UCSD-AML1 (cell line): ENCODE results near the gene TSPAN14.
"Not testable (repeated sequence)": the region's sequence is repeated elsewhere in the genome, so short reads cannot be mapped to it uniquely, and the experiment has no call there.

Experiments used
- DNase-seq: peaks from one replicate; lab custom pipeline; 2025; ENCODE audit not compliant: unreplicated experiment; lab: John Stamatoyannopoulos, UW

TSPAN14 gene

DNA sequence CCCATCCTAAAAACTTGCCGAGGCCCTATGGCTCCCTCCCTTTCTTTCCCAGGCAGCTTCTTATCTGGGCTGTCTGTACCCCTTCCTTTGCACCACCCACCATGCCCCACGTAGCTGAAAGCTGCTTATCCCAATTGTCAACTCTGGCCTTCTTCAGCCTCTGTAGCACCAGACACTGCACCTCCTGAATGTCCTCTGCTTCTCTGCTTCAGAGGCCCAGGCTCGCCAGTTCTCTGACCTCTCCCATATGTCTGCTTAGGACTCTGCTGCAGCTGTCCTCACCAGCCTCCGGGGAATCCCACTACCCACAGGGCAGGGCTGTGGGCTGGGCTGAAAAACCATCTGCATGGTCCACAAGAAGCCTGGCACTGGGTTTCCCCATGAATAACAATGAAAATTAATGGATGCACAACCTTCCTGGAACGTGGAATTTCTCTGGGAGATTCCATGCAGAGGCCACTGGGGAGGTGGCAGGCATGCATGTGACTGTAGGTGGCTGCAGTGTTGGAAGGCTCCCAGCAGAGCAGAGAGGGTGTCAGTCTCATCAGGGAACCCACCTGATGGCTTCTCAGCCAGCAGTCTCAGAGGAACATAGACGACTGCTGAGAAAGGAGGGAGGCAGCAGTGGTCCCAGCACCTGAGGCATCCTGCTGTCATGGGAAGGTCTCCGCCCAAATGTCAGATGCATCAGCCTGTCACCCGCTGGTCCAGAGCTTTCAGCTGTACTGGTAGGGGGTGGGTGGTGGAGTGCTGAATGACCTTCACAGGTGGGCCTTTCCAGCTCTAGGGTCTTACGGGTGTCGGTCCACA lies 66.8 kb downstream of the TSPAN14 start:
- DNase-seq = no peak

DNA sequence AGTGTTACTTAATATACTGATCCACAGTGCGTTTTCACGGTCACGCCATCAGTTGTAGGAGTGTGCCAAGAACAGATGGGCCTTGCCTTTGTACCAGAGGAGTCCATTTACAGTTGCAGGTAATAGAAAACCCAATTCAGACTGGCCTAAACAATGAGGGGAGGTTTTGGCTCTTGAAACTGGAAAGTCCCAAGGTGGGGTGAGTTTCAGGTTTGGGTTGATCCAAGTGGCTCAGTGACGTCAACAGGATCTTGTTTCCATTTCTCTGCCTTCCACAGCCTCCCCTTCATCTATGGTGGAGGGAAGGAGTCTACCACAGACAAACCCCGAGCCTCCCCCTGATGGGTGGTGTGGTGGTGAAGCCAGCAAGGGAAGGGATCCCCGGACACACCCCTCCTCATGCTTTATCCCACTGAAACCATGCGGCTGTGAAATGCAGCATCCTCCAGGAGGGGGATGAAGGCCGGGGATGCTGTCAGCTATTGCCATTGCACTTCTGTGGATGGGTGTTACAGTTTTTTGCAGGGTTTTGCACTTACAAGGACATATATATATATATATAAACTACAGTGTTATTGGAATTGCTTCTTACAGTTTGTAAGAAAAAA lies 68.8 kb downstream of the TSPAN14 start:
- DNase-seq = no peak

DNA sequence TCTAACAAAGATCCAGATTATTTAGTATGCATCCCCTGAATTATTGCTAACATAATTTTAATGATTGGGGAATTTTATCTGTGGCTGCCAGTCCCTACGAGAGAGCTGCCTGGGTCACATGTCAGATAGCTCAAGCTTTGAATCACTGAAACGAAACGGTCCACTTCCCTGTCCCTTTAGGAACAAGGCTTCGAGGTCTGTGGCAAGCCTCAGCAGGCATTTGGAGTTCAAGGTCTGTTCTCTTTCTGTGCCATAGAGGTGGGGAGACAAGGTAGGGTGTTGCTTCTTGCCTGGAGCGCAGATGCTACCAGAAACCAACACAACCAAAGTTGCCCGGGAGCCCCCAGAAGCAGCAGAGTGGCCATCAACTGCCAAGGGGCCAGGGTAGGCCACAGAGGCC lies 69.7 kb downstream of the TSPAN14 start:
- no peak for DNase-seq

DNA sequence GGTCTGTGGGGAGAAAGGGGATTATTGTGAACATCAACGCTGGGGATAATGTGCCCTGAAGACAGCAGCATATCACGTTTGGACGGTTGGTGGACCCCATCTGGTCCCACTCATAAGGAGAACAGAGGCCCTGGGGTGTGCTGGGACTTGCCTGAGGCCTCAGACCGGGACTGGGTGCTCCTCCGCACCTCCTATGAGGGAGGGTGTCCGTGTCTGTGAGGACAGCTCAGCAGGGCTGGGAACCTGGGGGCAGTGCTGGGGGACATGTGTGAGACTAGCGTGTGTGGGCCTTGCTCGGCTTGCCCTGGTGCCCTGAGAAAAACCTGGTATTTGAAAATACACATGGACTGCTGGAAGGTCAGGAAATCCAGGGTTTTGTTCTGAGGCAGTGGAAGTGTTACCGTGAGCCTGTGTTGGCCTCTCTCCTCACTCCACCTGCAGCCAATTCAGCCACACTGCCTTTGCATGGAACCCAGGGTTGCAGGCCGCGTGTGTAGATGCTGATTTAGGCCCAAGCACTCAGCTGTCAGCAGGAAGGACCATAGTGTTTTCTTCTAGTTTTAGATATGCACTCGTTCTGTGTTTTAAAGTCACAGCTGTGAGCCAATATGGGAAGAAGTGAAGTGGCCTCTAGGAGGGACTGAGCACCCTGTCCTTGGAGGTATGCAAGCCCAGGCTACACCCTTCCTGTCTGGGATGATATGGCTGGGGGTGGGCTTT lies 70.2 kb downstream of the TSPAN14 start:
- no peak for DNase-seq

DNA sequence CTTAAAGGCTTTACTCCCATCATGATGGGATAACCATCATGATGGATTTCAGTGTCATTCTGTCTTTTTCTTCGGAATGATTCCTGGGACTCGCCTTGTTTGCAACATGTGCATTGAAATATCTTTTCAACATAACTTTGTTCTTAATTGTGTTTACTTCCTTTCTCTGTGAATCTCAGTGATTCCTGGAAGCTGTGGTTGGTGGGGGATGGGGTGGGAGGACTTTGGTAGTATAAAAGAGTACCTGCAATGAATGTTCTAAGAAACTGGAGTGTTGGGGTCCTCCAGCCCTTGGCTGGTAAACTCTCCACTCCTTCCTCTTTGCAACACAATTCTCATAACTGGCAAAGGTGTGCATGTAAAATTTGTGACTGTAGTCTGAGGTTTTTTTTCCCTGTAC lies 72.1 kb downstream of the TSPAN14 start:
- DNase-seq = no peak

DNA sequence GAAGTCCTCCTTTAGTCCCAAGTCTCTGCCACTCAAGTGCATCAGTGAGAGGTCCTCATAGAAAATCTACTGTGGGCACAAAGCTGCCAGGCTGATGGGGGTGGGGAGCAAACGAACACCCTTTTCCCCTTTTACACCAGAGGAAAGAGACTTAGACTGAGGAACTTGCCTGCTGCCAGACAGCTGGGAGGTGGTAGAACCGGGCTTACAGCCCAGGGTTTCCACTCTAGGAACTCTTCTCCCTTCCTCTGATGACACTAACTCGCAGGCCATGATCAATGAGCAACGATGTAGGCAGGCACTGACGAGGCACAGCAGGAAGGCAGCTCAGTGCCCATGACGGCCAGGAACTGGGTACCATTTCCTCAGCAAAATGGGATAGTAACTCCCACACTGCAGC lies 72.6 kb downstream of the TSPAN14 start:
- DNase-seq = no peak

DNA sequence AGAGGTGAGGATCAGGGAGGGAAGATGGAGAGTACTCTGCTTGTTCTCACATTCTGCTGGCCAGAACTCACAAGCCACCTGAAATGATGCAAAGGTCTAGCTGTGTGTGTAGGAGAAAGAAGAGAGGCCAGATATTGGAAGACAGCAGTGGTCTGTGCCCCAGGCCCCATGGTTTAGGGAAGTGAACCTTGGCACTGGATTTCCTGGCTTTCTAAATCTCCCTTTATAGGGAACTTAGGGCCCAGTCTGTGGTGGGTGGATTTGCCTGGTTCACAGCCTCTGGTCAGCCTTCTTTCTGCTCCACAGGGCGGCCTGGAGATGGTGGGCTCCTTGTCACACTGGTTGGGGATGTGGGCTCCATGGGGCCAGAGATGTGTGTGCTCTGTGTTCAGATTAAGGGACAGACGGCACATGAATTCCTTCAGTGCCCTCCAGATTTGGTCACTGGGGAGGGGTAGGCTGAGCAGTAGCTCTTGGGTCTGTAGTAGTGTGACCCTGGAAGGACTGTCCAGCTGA lies 74.1 kb downstream of the TSPAN14 start:
- DNase-seq = no peak

DNA sequence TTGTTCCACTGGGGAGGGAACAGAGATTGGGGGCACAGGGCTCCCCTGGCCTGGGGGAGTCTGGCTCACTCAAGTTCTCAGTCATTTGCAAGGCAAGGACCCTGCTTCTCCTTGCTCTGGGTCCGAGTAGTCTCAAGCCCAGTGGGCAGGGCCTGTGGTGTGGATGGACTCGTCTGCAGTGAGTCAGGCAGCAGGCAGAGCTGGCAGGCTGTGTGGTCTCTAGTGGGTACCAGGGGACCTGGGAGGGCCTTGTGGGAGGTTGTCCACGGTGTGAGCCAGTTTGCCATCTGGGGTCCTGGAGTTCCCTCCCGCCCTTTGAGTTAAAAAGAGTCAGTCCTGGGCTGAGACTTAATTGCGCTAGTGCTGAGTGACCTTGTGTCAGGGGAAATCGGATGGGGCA lies 74.8 kb downstream of the TSPAN14 start:
- no peak for DNase-seq

DNA sequence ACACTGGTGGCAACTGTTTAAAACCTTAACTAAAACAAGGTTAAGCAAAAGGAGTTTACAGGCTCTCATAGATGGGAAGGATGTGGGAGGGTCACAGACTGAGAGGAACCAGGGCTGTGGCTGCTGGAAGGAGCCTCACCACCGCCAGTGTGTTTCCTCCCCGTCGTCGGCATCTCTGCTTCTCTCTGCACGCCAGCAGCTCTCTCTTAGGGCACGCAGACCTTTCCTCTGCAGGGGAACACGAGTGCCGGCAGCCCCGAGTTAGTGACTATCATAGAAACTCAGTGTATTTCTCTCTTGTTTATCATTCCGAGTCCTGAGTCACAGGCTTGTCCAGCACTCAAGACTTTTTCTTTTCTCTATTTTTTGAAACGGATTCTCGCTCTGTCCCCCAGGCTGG lies 75.5 kb downstream of the TSPAN14 start:
- peak; percentile 78 for DNase-seq

DNA sequence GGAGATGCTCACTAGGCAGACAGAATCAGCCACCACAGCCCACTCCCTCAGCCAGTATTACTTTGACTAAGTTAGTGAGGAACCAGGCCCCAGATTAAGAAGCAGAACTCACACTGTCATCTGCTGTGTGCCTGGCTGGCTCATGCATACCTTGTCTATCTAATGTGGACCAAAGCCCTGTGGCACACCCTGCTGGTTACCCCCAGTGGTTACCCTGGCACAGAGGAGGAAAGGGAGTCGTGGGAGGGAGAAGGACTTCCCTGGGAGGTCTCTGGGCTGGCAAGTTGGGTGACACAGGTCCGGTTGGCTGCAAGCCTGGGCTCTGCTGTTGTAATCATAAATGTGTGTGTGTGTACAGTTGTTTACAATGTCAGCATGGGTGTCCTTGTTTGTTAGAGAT lies 76.1 kb downstream of the TSPAN14 start:
- DNase-seq = peak; percentile 68

DNA sequence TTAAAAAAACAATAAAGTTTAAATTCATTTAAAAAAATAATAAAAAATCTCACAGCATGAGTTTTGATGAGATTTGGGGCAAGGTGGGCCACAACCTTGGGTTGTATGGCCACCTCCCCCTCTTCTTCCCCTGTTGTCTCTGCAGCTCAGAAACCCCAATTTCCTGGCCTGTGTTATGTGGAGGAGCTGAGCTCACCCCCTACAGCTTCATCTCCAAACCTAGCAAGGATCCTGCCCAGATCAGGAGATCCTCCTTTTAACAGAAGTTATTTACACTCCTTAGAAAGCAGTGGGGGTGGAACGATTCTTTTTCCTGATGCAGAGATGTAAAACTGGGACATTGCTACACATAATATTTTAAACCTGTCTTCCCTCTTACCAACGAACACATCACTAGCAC lies 76.7 kb downstream of the TSPAN14 start:
- DNase-seq = no peak

DNA sequence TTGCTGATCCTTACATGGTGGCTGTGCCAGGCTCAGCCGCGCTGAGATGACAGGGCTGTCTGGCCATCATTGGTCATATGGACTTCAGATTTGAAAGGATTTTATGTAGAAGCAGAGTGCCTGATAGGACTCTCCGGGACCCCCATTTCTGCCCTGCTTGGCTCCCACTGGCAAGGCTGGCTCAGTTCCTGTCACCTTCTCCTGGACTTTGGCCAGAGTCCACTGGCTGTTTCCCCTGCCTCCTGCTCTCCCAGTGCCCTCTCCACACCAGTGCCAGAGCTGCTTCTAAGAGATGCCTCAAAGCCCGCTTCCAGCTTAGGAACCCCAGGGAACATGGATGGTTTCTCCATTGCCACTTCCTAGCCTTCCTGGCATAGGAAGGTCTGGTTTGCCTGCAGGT lies 78.5 kb downstream of the TSPAN14 start:
- DNase-seq = no peak

DNA sequence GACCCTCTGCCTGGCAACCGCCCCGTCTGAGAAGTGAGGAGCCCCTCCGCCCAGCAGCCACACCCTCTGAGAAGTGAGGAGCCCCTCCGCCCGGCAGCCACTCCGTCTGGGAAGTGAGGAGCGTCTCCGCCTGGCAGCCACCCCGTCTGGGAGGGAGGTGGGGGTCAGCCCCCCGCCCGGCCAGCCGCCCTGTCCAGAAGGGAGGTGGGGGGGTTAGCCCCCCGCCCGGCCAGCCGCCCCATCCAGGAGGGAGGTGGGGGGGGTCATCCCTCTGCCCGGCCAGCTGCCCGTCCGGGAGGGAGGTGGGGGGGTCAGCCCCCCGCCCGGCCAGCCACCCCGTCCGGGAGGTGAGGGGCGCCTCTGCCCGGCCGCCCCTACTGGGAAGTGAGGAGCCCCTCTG lies 79.9 kb downstream of the TSPAN14 start:
- DNase-seq = not testable (repeated sequence)

DNA sequence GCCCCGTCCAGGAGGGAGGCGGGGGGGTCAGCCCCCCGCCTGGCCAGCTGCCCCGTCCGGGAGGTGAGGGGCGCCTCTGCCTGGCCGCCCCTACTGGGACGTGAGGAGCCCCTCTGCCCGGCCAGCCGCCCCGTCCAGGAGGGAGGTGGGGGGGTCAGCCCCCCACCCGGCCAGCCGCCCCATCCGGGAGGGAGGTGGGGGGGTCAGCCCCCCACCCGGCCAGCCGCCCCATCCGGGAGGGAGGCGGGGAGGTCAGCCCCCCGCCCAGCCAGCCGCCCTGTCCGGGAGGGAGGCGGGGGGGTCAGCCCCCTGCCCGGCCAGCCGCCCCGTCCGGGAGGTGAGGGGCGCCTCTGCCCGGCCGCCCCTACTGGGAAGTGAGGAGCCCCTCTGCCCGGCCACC lies 80.5 kb downstream of the TSPAN14 start:
- DNase-seq = not testable (repeated sequence)

DNA sequence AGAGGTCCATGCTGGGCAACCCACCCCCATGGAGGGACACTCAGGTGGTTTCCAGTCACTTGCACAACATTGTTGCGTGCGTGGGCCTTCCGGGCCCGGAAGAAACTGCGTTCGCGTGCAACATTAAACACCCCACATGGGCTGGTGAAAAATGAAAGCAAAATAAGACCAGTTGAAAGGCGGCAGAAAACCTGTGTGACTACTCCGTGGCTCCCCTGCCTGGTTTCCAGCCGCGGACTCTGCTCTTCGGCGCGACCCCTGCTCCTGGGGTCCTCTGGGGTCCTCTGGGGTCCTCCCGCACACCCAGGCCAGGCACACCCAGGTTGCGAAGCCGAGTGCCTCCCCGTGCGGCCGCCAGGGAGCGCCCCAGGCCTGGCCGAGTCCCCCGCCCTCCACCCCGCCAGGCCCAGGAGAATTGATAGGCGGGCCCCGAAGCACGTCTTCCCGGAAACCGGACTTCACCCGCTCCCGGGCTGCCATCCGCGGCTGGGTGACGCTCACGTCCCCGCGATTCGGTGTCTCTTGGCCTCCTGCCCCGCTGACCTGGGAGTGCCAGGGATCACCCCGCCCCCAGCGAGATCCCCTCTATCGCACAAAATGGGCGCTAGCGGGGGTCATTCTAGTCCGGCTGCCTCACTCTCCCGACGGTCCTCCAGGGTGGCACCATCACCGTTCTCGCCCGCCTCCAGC lies 81.7 kb downstream of the TSPAN14 start:
- peak; percentile 82 for DNase-seq

DNA sequence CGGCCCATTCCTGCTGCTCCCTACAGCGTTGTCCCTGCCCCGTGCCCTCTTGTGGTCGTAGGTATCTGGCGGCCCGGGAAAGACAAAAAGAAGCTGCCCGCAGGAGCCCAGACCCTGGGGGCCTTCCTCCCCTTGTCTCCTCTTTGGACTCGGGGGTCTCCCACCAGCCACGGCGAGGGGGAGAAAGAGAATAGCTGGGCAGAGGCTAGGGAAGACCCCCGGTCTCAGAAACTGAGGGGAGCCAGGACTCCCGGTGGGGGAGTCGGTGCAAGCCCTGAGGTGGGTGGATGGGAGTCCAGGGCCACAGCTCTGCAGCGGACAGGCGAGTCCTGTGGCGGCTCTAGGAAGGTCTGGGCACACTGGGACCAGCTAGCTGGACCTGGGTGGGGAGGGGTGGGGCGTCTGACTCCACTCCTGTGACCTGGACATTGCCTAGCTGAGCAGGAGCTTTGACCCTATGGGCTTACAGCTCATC lies 82.3 kb downstream of the TSPAN14 start:
- DNase-seq = no peak

DNA sequence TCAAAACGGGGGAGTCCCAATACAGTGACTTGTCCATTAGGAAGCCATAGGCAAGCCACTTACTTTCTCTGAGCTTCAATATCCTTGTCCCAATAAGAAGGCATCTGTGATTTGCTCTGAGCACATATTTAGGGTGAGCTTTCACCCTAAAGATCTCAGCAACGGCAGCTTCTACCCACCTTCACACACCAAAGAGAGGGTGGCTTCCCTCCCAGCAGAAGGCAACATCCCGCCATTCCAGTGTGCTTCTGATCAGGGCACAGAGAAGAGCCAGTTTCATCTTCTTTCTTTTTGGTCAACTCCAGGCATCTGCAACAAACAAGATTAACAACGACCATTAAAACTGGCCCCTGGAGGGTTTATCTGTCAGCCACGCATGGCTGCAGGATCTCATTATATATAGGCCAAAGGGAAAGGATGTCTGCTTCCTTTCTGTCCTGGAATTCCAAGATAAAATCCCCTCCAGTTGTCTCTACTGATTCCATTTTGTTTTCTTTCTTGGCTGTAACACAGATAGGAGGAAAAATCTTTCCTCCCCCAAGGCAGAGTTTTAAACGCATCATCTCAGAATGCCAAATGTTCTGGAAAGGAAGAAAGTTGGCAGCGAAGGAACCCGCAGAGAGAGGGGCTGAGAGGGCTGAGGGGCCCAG lies 83.1 kb downstream of the TSPAN14 start:
- no peak for DNase-seq

DNA sequence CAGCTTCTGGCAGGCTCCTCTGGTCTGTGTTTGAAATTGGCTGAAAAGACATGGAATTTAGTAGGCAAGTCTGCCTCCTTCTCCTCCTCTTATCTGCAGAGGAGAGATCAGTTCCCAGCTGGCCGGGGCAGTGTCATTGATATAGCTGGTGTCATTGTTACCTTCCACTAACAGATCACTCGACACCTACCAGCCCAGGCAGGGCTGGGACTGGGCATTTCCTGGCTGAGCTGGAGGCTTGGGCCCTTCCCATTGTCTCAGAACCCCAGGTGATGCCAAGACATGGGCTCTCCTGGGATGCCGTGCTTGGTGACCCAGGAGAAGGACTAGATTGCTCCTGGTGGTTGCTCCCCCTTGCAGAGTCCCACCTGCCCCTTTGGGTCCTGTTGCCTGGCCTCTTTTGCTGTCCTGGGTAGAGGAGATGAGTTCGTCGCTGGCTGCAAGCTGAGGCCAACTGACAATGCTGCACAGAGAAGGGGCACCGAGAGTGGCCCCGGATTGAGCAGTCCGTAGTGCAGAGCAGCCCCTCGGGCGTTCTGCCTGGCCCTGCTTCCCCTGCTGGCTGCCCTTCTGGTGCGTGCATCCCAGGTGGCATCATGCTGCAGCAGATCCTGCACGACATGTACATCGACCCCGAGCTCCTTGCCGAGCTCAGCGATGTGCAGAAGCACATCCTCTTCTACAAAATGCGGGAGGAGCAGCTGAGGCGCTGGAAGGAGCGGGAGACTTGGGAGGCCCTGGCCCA lies 83.8 kb downstream of the TSPAN14 start, which contains the start of gene SH2D4B:
Gene SH2D4B (plus strand): TSS at position 167 of the 745 bp plus-strand sequence. CDS start 430 bp downstream, at position 597.
- DNase-seq = no peak

DNA sequence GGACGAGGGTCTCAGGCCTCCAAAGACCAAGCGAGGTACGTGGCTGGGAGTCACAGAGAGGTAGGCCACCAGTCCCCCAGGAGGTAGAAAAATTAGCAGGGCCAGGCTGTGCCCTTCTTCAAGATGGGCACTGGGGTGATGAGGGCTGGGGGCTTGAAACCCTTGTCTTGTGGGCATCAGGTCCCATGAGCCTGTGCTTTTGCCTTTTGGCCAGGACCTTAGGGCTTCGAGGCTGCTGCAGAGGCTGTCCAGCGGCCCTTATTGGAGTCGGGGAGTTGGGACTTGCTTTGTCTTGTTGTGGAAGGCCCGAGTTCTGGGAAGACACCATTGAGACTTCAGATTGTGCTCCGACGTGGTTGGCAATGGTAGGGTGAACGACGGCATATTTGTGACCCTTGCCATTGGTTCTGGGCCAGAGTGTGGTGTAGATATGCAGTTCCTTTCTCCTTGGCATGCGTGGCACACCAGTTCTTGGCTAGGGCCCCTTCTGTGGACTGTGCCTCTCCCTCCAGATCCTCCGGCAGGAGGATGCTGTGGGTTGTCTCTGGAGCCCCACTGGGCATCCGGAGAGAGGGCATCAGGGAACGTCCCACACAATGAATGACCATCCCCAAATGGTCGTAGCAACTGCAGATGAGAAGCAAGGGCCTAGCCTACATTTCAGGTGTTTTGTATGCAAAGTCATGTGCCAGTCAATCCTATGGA lies 84.5 kb downstream of the TSPAN14 start:
- no peak for DNase-seq
